H7 (cell line): Measurements from ENCODE around the gene DTX4. TPM values are rescaled to one million over a fixed set of nuclear protein-coding genes. Genes with fewer than 3 reads are reported as not detected.
A peak's percentile ranks its signal among the peaks of the same experiment; 100 is the strongest.
"Not testable (repeated sequence)": the region's sequence is repeated elsewhere in the genome, so short reads cannot be mapped to it uniquely, and the experiment has no call there.

Experiments used
- DNase-seq: peaks from one replicate; pipeline ENCODE4 v3.0.0; 2012
- H3K27me3 ChIP-seq: 2 replicates; pipeline ENCODE4 v1.6.0; 2011; ENCODE audit warnings: mild to moderate bottlenecking, low read length; ENCODE audit not compliant: control insufficient read depth, insufficient read depth
- H3K36me3 ChIP-seq: replicated peaks from 2 replicates; pipeline ENCODE4 v1.5.1; 2011; ENCODE audit warnings: low read length; ENCODE audit not compliant: control insufficient read depth, insufficient read depth
- H3K4me3 ChIP-seq: 2 replicates; pipeline ENCODE4 v1.5.1; 2011; ENCODE audit warnings: low read depth, mild to moderate bottlenecking, control low read depth, low read length, moderate library complexity; ENCODE audit not compliant: insufficient read depth
- total RNA-seq: library from RNA; depleted of rRNA; stranded (reverse); fragments of >200 nt; shearing (Covaris generic); gene quantifications from 2 replicates; pipeline ENCODE4 v1.2.3, GENCODE V29; 2014; rRNA removed

DTX4 gene
- 4.9 and 7.6 TPM in 2 replicates for total RNA-seq

DNA sequence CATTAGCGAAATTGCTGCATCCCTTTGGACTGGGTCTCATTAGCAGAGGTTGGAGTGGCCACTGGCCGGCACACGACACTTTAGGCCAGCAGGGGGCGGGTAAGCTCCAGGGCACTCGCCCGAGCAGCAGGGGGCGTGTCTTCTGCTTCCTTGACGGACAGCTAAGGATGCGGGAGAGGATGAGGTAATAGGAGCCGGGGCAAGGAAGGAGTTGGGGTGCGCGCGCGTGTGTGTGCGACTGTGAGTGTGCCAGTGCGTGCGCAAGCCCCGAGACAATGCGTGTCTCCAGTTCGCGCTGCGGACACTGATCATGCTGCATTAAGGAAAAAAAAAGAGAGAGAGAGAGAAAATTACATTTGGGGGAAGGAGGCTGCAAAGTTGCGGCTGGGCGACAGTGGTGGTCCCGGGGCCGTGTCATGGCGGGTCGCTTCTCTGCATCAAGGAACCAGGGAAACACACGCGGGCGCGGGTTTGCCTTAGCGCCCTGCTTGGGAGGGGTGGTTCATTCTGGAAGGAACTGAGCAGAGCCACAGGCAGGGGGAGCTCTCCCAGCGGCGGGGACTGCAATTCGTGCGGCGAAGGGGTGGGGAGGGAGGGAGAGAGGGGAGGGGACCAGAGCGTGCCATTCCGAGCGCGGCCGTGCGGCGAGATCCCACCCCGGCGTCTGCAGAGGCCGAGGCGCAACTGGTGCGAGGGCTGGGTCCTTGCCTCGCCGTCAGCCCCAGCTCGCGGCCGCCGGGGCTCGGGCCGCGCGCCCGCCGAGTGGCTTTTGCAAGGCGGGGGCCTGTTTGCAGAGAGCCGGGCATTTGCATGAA is at the start of gene DTX4:
Gene DTX4, plus strand, starts transcription at position 625 of the 815 bp plus-strand sequence. CDS start 464 bp downstream, outside the sequence.
- Histone ChIP-seq H3K4me3 (peak within 1 kb of the TSS; percentile 74), H3K36me3 (no peaks in the 10 kb centered on the region), H3K27me3 (peaks cover 5% of the 10 kb centered on the region)
- DNase-seq = peak; percentile 92

DNA sequence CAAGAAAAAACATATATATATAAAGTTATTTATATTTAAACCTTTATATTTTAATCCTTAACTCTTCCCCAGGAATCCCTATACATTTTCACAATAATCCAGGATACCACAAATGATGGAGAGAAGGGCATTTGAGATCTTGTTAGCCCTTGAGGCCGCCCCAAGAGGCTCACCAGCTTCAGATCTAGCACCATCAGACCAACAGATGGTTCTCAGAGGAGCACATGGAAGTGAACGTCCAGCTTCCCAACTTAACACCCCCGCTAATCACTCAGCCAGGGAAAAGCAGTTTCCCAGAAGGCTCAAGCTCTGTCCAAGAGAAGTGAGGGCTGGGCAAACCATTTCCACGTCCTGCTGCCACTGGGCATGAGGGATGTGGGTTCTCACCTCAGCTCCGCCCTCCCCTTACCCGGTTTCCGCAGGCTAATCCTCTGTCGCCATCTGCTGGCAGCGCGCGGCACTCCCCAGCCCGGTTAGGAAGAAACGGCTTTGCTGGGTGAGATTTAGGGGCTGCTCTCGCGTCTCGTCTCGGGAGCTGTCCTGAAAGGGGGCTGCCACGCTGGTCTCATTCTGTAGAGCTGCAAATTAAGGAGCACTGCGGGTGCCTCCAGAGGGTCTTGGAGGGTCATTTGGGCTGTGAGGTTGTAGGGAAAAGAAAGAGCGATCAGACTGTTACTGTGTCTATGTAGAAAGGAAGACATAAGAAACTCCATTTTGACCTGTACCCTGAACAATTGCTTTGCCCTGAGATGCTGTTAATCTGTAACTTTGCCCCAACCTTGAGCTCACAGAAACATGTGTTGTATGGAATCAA is 36.1 kb upstream of the DTX4 start:
- Histone ChIP-seq H3K27me3 (no peaks in the 10 kb centered on the region; the same call in 1 of the 2 replicates), H3K36me3 (no peaks in the 10 kb centered on the region), H3K4me3 (no peak overlapping the region)
- DNase-seq = peak; percentile 86

DNA sequence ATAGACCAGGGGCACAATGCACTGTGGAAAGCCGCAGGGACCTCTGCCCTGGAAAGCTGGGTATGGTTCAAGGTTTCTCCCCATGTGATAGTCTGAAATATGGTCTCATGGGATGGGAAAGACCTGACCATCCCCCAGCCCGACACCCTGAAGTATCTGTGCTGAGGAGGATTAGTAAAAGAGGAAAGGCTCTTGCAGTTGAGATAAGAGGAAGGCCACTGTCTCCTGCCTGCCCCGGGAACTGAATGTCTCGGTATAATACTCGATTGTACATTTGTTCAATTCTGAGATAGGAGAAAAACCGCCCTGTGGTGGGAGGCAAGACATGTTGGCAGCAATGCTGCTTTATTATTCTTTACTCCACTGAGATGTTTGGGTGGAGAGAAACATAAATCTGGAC is 35.4 kb upstream of the DTX4 start:
- H3K4me3 ChIP-seq, DNase-seq, H3K36me3 ChIP-seq, H3K27me3 ChIP-seq: not testable (repeated sequence)

DNA sequence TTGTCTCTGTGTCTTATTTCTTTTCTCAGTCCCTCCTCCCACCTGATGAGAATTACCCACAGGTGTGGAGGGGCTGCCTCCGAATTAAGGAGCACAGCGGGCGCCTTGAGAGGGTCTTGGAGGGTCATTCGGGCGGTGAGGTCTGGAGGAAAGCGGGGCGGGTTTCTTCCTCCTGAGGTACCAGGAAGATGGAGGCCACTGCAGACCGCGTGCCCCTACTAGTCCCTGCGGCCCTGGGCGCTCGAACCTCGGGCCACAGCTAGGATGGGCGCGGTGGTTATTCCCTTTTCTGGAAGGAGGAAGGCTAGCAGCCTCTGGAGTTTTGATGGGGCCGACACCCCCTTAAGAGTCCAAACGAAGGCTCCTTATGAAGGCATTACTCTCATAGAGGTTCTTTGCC is 34.7 kb upstream of the DTX4 start:
- DNase-seq = no peak
- H3K36me3 ChIP-seq = no peaks in the 10 kb centered on the region
- H3K4me3 ChIP-seq = no peak overlapping the region
- no peaks in the 10 kb centered on the region; the same call in 1 of the 2 replicates for H3K27me3 ChIP-seq

DNA sequence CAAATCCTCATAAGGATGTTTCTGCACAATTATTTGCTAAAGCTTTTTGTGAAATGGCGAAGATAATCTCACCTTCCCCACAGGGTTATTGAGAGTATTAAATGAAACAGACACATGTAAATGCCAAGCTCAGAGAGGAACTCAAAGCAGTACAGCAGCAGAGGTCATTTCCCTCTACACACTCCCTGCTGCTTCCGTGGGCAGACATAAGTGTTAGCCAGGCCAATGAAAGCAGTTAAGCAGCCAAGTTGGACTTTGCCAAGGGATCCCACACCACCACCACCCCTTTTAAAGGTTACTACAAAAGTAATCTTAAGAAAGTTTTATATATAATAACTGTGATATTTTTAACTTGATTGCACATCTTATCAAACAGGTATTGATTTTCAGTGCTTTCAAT is 33.3 kb upstream of the DTX4 start:
- DNase-seq = no peak
- no peaks in the 10 kb centered on the region; the same call in none of the 2 replicates for H3K27me3 ChIP-seq
- no peak overlapping the region for H3K4me3 ChIP-seq
- H3K36me3 ChIP-seq = no peaks in the 10 kb centered on the region

DNA sequence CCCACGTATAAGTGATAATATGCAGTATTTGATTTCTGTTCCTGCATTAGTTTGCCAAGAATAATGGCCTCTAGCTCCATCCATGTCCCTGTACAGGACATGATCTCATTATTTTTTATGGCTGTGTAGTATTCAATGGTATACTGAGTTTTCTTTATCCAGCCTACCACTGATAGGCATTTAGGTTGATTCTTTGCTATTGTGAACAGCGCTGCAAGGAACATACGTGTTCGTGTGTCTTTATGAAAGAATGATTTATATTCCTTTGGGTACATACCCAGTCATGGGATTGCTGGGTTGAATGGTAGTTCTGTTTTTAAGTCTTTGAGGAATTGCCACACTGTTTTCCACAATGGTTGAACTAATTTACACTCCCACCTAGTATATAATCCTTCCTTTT is 30.7 kb upstream of the DTX4 start:
- Histone ChIP-seq H3K4me3 (no peak overlapping the region), H3K36me3 (no peaks in the 10 kb centered on the region), H3K27me3 (peaks cover 5% of the 10 kb centered on the region)
- no peak for DNase-seq

DNA sequence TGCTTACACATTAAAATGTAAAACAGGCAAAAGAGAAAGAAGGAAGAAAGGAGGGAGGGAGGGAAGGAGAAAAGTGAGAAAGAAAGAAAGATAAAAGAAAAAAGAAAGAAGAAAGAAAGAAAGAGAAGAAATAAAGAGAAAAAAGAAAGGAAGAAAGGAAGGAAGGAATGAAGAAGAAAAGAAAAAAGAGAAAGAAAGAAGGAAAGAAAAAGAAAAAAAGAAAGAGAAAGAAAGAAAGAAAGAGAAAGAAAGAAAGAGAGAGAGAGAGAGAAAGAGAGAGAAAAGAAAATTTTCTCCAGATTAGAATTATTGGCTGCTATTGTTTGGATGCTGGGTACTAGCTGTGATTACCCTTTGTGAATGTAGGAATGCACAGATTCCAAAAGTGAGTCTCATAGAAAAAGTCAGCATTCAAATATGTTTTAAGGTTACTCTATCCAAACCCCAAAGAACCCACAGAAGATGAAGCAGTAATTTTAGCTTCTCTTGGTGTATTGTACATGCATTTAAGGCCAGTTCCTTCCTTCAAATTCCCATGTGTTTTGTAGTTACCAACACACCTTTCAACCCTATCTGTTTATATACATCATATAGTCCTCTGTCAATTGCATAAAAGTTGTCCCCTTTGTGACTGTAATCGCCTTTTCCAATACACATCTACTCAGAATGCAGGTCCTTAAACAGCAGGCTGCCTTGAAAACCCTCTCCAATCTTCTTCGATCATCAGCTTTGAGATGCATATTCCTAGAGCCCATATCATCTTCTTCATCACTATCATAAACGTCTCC is 30.1 kb upstream of the DTX4 start:
- no peak for DNase-seq
- H3K4me3 ChIP-seq = peak overlapping the region; percentile 78
- peaks cover 5% of the 10 kb centered on the region for H3K27me3 ChIP-seq
- H3K36me3 ChIP-seq = no peaks in the 10 kb centered on the region

DNA sequence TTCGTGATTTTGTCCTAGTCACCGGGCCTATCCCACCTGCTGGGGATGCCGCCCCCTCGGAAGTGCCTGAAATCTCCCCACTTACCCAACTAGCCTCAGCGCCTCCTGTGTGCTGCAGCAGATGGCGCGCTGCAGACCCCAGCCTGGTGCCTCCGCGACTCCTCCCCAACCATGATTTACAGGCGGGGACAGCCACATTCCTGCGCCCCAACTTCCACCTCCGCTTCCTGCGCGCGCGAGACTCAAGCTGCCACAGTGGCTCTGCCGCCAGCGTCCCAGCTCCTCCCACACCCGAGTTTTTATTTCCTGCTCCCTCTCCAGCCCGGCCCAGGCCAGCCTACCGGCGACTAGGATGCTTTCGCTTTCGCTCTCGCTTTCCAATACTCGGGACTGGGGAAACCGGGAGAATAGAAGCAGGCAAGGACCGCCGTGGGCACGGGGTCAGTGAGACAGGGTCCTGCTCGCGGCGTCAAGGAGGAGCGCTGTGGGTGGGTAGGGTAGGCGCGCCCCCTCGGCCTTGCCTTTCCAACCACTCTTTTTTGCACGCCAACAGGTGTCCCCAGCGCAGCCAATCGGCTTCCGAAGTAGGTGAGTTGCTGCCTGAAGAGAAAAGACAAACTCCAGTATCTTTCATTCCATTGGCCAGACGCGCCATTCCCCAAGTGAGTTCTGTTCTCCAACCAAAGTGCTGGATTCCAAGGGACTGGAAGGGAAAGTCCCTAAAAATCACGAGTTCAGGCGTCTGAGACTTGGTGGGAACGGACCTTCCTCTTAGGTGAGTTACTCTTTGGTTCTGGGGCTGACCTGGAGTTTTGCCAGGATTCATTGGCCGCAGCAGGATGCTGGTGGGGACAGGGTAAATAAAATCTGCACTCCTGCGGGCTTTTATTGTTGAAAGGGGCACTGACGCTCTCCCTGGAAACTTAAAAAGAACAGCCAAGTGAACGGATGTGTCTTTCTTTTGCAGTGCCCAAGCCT is 29.1 kb upstream of the DTX4 start, which contains the start of gene FAM111A:
Gene FAM111A, plus strand, starts transcription at position 327 of the 978 bp plus-strand sequence. CDS start 6,017 bp downstream, outside the sequence.
- H3K4me3 ChIP-seq = peak within 1 kb of the TSS; percentile 78
- H3K36me3 ChIP-seq = no peaks in the 10 kb centered on the region
- H3K27me3 ChIP-seq = peaks cover 5% of the 10 kb centered on the region
- peak; percentile 83 for DNase-seq

DNA sequence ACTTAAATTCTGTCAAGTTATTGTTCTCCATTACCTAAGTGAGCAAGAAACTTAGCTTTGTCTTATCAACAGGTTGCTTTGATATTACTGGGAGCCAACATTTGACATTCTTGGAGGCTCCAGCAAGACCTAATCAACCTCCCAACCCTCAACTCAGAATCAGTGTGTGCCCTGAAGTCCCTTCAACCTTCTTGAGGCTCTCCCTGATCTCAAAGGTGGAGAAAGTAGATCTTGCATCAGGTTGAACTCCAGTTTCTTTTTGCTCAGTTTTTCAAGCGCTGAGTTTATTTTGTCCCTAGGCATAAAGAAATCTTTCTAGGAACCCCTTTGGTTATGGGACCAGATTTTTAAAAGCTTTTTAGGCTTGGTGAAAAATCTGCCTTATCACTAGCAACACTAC is 27.8 kb upstream of the DTX4 start:
- DNase-seq = no peak
- Histone ChIP-seq H3K36me3 (no peaks in the 10 kb centered on the region), H3K4me3 (no peak overlapping the region), H3K27me3 (peaks cover 5% of the 10 kb centered on the region)

DNA sequence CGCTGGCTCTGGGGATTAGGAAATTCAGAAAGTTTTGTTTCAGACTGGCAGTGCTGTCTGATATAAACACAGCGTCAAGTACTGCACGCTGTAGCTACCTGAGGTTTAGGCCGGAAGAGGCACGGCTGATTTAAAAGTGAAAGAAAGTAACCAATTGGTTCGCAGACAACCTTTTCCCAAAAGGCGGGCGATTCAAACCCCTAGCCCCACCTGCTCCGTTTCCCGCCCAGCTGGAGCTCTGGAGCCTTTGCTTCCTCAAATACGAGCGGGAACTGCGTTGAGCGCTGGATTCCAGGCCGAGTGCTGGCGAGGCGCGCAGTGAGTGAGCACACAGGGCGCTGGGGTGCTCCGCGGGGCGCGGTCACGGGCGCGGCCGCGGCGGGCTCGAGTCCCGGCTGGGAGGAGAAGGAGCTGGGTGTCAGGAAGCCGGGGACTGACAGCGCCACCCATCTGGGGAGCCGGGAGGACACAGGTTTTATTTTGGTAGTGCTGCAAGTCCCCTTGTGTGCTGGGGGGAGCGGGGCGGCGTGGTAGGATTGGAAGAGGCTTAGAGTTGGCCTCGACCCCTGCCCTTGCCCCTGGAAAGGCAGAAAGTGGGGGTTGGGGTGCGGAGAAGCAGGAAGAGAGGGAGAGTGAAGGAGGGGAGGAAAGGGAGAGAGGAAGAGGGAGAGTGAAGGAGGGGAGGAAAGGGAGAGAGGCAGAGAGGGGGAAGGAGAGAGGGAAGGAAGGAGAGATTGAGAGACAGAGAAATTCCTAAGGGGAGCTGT is 27.2 kb upstream of the DTX4 start:
- peaks cover 5% of the 10 kb centered on the region for H3K27me3 ChIP-seq
- no peaks in the 10 kb centered on the region for H3K36me3 ChIP-seq
- DNase-seq = peak; percentile 85
- peak overlapping the region; percentile 59 for H3K4me3 ChIP-seq

DNA sequence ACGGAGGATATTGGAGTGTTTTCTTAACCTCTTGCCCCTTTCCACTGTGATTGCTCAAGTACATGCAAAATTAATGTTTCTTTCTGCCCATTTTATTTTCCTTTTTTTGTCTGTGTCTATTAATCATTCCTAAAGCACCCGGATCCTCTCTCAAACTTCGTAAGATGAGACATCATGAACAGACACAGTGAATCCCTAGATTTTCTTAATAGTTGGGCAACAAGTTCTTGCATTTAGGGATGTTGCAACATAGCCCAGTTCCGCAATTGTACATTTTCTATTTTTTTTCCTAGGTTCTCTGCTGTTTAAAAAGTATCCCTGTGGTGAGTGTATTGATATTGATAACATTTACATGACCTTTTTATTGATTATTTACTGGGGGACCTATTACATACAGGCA is 26.4 kb upstream of the DTX4 start:
- Histone ChIP-seq H3K4me3 (peak overlapping the region; percentile 59), H3K27me3 (peaks cover 5% of the 10 kb centered on the region; the same call in 1 of the 2 replicates)
- DNase-seq = no peak

DNA sequence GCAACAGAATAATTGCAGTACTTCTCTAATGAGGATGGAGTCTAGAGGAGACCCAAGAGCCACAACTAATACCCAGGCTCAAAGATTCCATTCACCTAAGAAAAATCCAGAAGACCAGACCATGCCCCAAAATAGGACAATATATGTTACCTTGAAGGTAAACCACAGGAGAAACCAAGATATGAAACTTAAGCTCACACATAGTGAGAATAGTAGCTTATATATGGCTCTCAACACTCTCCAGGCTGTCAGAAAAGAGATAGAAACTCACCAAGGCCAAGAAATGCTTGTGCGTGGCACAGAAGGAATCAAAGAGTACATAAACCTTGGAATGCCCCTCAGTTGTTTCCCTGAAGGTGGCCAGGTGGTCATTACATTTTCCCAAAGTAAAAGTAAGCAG is 20.2 kb upstream of the DTX4 start:
- Histone ChIP-seq H3K4me3 (no peak overlapping the region), H3K27me3 (no peaks in the 10 kb centered on the region), H3K36me3 (no peaks in the 10 kb centered on the region; the same call in 1 of the 2 replicates)
- no peak for DNase-seq

More for the DNA sequence above, 26.4 kb upstream of the DTX4 start:
- H3K36me3 ChIP-seq = no peaks in the 10 kb centered on the region
